Activated CD8-positive, alpha-beta memory T cell treated with anti-CD3 and anti-CD28 coated beads for 4 hours (primary cell): ENCODE data around the gene PHLPP1.

Source experiments
- DNase-seq, 2 donors: peaks; one replicate each; pipeline ENCODE4 v3.0.0-alpha.2; 2020; ENCODE audit warnings: low read depth in 2 of 2

The PHLPP1 gene

GRCh38 chr18:63003899-63004298 is 288.6 kb downstream of the PHLPP1 start:
- no peak for DNase-seq

- no peak for DNase-seq
These were observed 289.2 kb downstream of the PHLPP1 start for GRCh38 chr18:63004466-63005089.

GRCh38 chr18:63005306-63005705 is 290.0 kb downstream of the PHLPP1 start:
- no peak for DNase-seq

- DNase-seq = no peak
These were observed 291.9 kb downstream of the PHLPP1 start for GRCh38 chr18:63007231-63007630.

- DNase-seq = peak in 1 of 2 donors; percentile 21
These were observed 300.9 kb downstream of the PHLPP1 start for GRCh38 chr18:63016270-63016669.

- DNase-seq = no peak
These were observed 301.7 kb downstream of the PHLPP1 start for GRCh38 chr18:63017076-63017475.

GRCh38 chr18:63017977-63018376 is 302.6 kb downstream of the PHLPP1 start:
- no peak for DNase-seq

- no peak for DNase-seq
These were observed 307.2 kb downstream of the PHLPP1 start for GRCh38 chr18:63022429-63023022.

- DNase-seq = no peak
These were observed 310.1 kb downstream of the PHLPP1 start for GRCh38 chr18:63025251-63026090.

GRCh38 chr18:63028380-63028779 is 313.0 kb downstream of the PHLPP1 start:
- DNase-seq = no peak
